ENCODE measurements around the gene ADA.
"Not testable (repeated sequence)": the region's sequence is repeated elsewhere in the genome, so short reads cannot be mapped to it uniquely, and the experiment has no call there.

Gene ADA

GRCh38 chr20:44601236-44601671, 50.2 kb downstream of the ADA start:
- no peak for DNase-seq (ENCODE audit: low read depth in 2 of 3, low spot score in 1 of 3)

- DNase-seq (ENCODE audit: low read depth in 2 of 3, low spot score in 1 of 3): no peak
These were observed 50.7 kb downstream of the ADA start for GRCh38 chr20:44600758-44601201.

GRCh38 chr20:44600301-44600700, 51.2 kb downstream of the ADA start:
- DNase-seq (ENCODE audit: low read depth in 2 of 3, low spot score in 1 of 3): no peak

GRCh38 chr20:44599715-44600114, 51.8 kb downstream of the ADA start:
- no peak for DNase-seq (ENCODE audit: low read depth in 2 of 3, low spot score in 1 of 3)

- no peak for DNase-seq (ENCODE audit: low read depth in 2 of 3, low spot score in 1 of 3)
These were observed 52.8 kb downstream of the ADA start for GRCh38 chr20:44598423-44599305.

GRCh38 chr20:44597930-44598329, 53.6 kb downstream of the ADA start:
- no peak for DNase-seq (ENCODE audit: low read depth in 2 of 3, low spot score in 1 of 3)

- no peak for DNase-seq (ENCODE audit: low read depth in 2 of 3, low spot score in 1 of 3)
These were observed 54.0 kb downstream of the ADA start for GRCh38 chr20:44597516-44597915.

GRCh38 chr20:44596876-44597275, 54.6 kb downstream of the ADA start:
- no peak for DNase-seq (ENCODE audit: low read depth in 2 of 3, low spot score in 1 of 3)

GRCh38 chr20:44596010-44596409, 55.5 kb downstream of the ADA start:
- no peak for DNase-seq (ENCODE audit: low read depth in 2 of 3, low spot score in 1 of 3)

GRCh38 chr20:44594730-44595129, 56.8 kb downstream of the ADA start:
- no peak for DNase-seq (ENCODE audit: low read depth in 2 of 3, low spot score in 1 of 3)

- DNase-seq (ENCODE audit: low read depth in 2 of 3, low spot score in 1 of 3): no peak
These were observed 57.7 kb downstream of the ADA start for GRCh38 chr20:44593751-44594150.

- DNase-seq (ENCODE audit: low read depth in 2 of 3, low spot score in 1 of 3): no peak
These were observed 59.1 kb downstream of the ADA start for GRCh38 chr20:44592366-44592765.

- DNase-seq (ENCODE audit: low read depth in 2 of 3, low spot score in 1 of 3): no peak
These were observed 60.3 kb downstream of the ADA start for GRCh38 chr20:44590980-44591778.

GRCh38 chr20:44589537-44589936, 62.0 kb downstream of the ADA start:
- no peak for DNase-seq (ENCODE audit: low read depth in 2 of 3, low spot score in 1 of 3)

GRCh38 chr20:44588321-44588720, 63.2 kb downstream of the ADA start:
- DNase-seq (ENCODE audit: low read depth in 2 of 3, low spot score in 1 of 3): not testable (repeated sequence)

- no peak for DNase-seq (ENCODE audit: low read depth in 2 of 3, low spot score in 1 of 3)
These were observed 64.2 kb downstream of the ADA start for GRCh38 chr20:44587035-44587980.

GRCh38 chr20:44586289-44586911, 65.1 kb downstream of the ADA start:
- no peak for DNase-seq (ENCODE audit: low read depth in 2 of 3, low spot score in 1 of 3)

- DNase-seq (ENCODE audit: low read depth in 2 of 3, low spot score in 1 of 3): no peak
These were observed 66.2 kb downstream of the ADA start for GRCh38 chr20:44585057-44585963.

GRCh38 chr20:44584162-44584561, 67.3 kb downstream of the ADA start:
- DNase-seq (ENCODE audit: low read depth in 2 of 3, low spot score in 1 of 3): no peak

Data from stimulated activated CD4-positive, alpha-beta T cell treated with anti-CD3 and anti-CD28 coated beads, Interleukin-12 subunit alpha, Interleukin-12 subunit beta, amount 100 ng/mL, for 48 hours (primary cell).